HEK293 (cell line): ENCODE data around the gene HNRNPA0.
A peak's percentile ranks its signal among the peaks of the same experiment; 100 is the strongest.
"Not testable (repeated sequence)": the region's sequence is repeated elsewhere in the genome, so short reads cannot be mapped to it uniquely, and the experiment has no call there.

Experiments used
- CTCF ChIA-PET: fragments of 350-600 bp; formaldehyde crosslinking; extraction: SDS; loops from one replicate; lab custom pipeline; 2021; ENCODE audit warnings: antibody characterized with exemption; lab: Yijun Ruan, JAX
- POLR2A ChIA-PET: fragments of 300-600 bp; formaldehyde crosslinking; extraction: SDS; loops from one replicate; lab custom pipeline; 2020; ENCODE audit warnings: antibody characterized with exemption, inconsistent platforms; lab: Yijun Ruan, JAX
- H3K27ac ChIP-seq: fragments of 200-500 bp; sonication (Bioruptor generic); 2 replicates; pipeline ENCODE4 v1.5.1; 2014; ENCODE audit warnings: low read depth, low read length, control low read depth, inconsistent platforms; ENCODE audit errors: extremely low read depth
- H3K36me3 ChIP-seq, 2 experiments: fragments of 200-500 bp in 1 of 2; sonication (Bioruptor generic) in 1 of 2; 1 replicate in 1 of 2; 2 replicates in 1 of 2; pipeline ENCODE4 v1.5.1; 2014 to 2017; ENCODE audit warnings: inconsistent platforms in 2 of 2, low read length in 2 of 2; ENCODE audit not compliant: control insufficient read depth in 2 of 2, insufficient read depth in 1 of 2
- H3K4me1 ChIP-seq: fragments of 200-500 bp; sonication (Bioruptor generic); 2 replicates; pipeline ENCODE4 v1.5.1; 2014; ENCODE audit warnings: mild to moderate bottlenecking, low read length, inconsistent platforms; ENCODE audit not compliant: control insufficient read depth, insufficient read depth
- H3K4me3 ChIP-seq: 2 replicates; pipeline ENCODE4 v1.5.1; 2011; ENCODE audit warnings: low read depth, mild to moderate bottlenecking, control low read depth, low read length, moderate library complexity
- H3K9me3 ChIP-seq: fragments of 200-500 bp; sonication (Bioruptor generic); 2 replicates; pipeline ENCODE4 v1.5.1; 2014; ENCODE audit warnings: low read depth, low read length, inconsistent platforms; ENCODE audit not compliant: control insufficient read depth, insufficient read depth
- GFI1B ChIP-seq: fragments of 450-650 bp; formaldehyde crosslinking; IDR thresholded peaks from 2 replicates; pipeline ENCODE4 v1.5.1; 2016; ENCODE audit warnings: missing biosample characterization, missing genetic modification characterization
- HOXC10 ChIP-seq: sonication (generic); formaldehyde crosslinking; IDR thresholded peaks from 2 replicates; pipeline ENCODE4 v1.8.1; 2023; ENCODE audit warnings: mild to moderate bottlenecking, missing genetic modification reagents
- MEIS1 ChIP-seq: sonication (generic); formaldehyde crosslinking; IDR thresholded peaks from 2 replicates; pipeline ENCODE4 v1.8.1; 2022; ENCODE audit warnings: missing genetic modification reagents, mild to moderate bottlenecking, borderline replicate concordance
- ZFHX2 ChIP-seq: fragments of 450-650 bp; formaldehyde crosslinking; conservative IDR thresholded peaks from 2 replicates; pipeline ENCODE4 v1.5.1; 2016; ENCODE audit warnings: missing biosample characterization, missing genetic modification characterization
- ZNF114 ChIP-seq: fragments of 450-650 bp; formaldehyde crosslinking; IDR thresholded peaks from 2 replicates; pipeline ENCODE4 v1.5.0; 2017; ENCODE audit warnings: missing biosample characterization, missing genetic modification characterization
- ZNF146 ChIP-seq: fragments of 450-650 bp; formaldehyde crosslinking; IDR thresholded peaks from 2 replicates; pipeline ENCODE4 v1.5.1; 2016; ENCODE audit warnings: missing biosample characterization, missing genetic modification characterization
- ZNF214 ChIP-seq: fragments of 450-650 bp; formaldehyde crosslinking; IDR thresholded peaks from 2 replicates; pipeline ENCODE4 v1.5.1; 2017; ENCODE audit warnings: missing biosample characterization, mild to moderate bottlenecking, missing genetic modification characterization, borderline replicate concordance
- ZNF335 ChIP-seq: fragments of 450-650 bp; formaldehyde crosslinking; conservative IDR thresholded peaks from 2 replicates; pipeline ENCODE4 v1.5.1; 2016; ENCODE audit warnings: missing biosample characterization, missing genetic modification characterization
- ZNF501 ChIP-seq: fragments of 450-650 bp; formaldehyde crosslinking; IDR thresholded peaks from 2 replicates; pipeline ENCODE4 v1.5.1; 2016; ENCODE audit warnings: missing biosample characterization, missing genetic modification characterization
- ZNF530 ChIP-seq: fragments of 450-650 bp; formaldehyde crosslinking; IDR thresholded peaks from 2 replicates; pipeline ENCODE4 v1.5.1; 2016; ENCODE audit warnings: low read depth, missing biosample characterization, missing genetic modification characterization
- ZNF548 ChIP-seq: fragments of 450-650 bp; formaldehyde crosslinking; IDR thresholded peaks from 2 replicates; pipeline ENCODE4 v1.5.1; 2016; ENCODE audit warnings: missing biosample characterization, missing genetic modification characterization
- ZNF580 ChIP-seq: fragments of 450-650 bp; formaldehyde crosslinking; IDR thresholded peaks from 2 replicates; pipeline ENCODE4 v1.5.1; 2016; ENCODE audit warnings: missing biosample characterization, missing genetic modification characterization
- ZSCAN16 ChIP-seq: fragments of 450-650 bp; formaldehyde crosslinking; IDR thresholded peaks from 2 replicates; pipeline ENCODE4 v1.5.1; 2016; ENCODE audit warnings: missing biosample characterization, missing genetic modification characterization
- ZSCAN5A ChIP-seq: fragments of 450-650 bp; formaldehyde crosslinking; IDR thresholded peaks from 2 replicates; pipeline ENCODE4 v1.5.1; 2016; ENCODE audit warnings: missing biosample characterization, missing genetic modification characterization
- TF ChIP-seq, protein P1 (sequence below): fragments of 450-650 bp; formaldehyde crosslinking; IDR thresholded peaks from 2 replicates; pipeline ENCODE4 v1.5.1; 2016; ENCODE audit warnings: missing biosample characterization, missing genetic modification characterization
- TF ChIP-seq, protein P2 (sequence below): fragments of 450-650 bp; IDR thresholded peaks from 2 replicates; pipeline ENCODE4 v1.5.1; 2018; ENCODE audit warnings: missing biosample characterization, missing genetic modification characterization

The HNRNPA0 gene

DNA sequence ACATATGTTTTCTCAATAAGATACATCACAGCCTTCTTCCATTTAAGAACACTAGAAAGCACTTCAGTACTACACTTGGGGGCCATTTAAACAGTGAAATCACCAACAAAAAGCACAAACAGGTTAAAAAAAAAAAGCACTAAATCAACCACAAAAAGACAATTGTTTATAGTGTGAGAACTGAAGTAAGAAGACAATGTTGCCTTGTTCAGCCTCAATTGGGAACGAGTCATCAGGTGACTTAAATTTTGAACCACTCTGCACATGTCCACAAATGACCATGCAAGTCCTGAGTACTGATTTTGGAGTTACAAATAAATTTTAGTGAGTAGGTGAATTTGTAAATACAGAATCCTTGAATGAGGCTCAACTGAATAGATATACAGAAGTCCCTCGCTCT, 37.2 kb upstream of the HNRNPA0 start (continued):
- TF ChIP-seq ZSCAN5A (tag by site-specific recombination), result no peak
- no peak for TF ChIP-seq ZNF501 (tag by site-specific recombination)

DNA sequence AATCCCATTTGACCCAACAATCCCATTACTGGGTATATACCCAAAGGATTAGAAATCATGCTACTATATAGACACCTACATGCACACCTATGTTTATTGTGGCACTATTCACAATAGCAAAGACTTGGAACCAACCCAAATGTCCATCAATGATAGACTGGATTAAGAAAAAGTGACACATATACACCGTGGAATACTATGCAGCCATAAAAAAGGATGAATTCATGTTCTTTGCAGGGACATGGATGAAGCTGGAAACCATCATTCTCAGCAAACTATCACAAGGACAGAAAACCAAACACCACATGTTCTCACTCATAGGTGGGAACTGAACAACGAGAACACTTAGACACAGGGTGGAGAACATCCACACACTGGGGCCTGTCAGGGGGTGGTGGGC, 34.4 kb upstream of the HNRNPA0 start:
- TF ChIP-seq, protein P1, sequence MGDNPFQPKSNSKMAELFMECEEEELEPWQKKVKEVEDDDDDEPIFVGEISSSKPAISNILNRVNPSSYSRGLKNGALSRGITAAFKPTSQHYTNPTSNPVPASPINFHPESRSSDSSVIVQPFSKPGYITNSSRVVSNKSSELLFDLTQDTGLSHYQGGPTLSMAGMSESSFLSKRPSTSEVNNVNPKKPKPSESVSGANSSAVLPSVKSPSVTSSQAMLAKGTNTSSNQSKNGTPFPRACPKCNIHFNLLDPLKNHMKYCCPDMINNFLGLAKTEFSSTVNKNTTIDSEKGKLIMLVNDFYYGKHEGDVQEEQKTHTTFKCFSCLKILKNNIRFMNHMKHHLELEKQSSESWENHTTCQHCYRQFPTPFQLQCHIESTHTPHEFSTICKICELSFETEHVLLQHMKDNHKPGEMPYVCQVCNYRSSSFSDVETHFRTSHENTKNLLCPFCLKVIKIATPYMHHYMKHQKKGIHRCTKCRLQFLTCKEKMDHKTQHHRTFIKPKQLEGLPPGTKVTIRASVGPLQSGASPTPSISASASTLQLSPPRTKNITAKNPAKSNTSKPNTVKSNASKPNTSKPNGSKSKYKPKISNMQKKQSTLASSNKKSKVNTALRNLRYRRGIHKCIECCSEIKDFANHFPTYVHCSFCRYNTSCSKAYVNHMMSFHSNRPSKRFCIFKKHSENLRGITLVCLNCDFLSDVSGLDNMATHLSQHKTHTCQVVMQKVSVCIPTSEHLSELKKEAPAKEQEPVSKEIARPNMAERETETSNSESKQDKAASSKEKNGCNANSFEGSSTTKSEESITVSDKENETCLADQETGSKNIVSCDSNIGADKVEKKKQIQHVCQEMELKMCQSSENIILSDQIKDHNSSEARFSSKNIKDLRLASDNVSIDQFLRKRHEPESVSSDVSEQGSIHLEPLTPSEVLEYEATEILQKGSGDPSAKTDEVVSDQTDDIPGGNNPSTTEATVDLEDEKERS (tag by site-specific recombination), result 0 out of 2 replicates have a peak, but pooled peaks have one; percentile 21
- TF ChIP-seq ZNF146 (peak; percentile 94), ZNF580 (0 out of 2 replicates have a peak, but pooled peaks have one; percentile 25)
- H3K27ac ChIP-seq, H3K4me1 ChIP-seq, H3K36me3 ChIP-seq, H3K9me3 ChIP-seq, H3K4me3 ChIP-seq, POLR2A ChIA-PET, CTCF ChIA-PET: not testable (repeated sequence)

DNA sequence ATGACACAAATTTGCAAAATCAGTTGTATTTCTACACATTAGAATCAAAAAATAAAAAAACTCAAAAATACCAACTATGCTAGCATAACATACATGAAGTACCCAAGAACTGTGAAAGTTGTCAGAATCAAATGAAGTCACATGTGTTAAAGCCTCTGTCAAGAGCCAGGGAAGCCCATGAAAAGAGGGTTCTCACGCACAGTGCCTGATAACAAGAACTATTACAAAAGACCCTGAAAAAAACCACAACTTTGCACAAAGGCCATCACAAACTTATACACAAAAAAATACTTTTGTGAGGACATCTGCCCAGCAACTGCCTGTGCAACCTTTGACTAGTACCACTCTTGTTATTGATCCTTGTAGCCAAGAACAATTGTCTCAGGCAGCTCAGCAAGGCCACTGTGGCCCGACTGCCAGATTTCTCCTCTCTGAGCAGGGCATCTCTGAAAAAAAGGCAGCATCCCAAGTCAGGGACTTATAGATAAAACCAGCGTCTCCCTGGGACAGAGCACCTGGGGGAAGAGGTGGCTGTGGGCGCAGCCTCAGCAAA, 28.9 kb upstream of the HNRNPA0 start:
- H3K27ac ChIP-seq, result no peak overlapping the region
- ChIA-PET POLR2A (no interaction called here), CTCF (interaction anchor here (0.5 to 0.7 kb wide), 2 partner anchors 31 to 203 kb away, joined by 3 to 5 read pairs; no protein-coding TSS in a partner anchor)
- no peaks in the 10 kb centered on the region for H3K9me3 ChIP-seq
- no peaks in the 10 kb centered on the region for H3K36me3 ChIP-seq
- H3K4me1 ChIP-seq, result no peaks in the 10 kb centered on the region
- H3K4me3 ChIP-seq, result no peak overlapping the region
- TF ChIP-seq ZNF335 (tag by site-specific recombination) (peak; percentile 38; the same call in 1 of the 2 replicates), ZSCAN16 (tag by site-specific recombination) (no peak)

DNA sequence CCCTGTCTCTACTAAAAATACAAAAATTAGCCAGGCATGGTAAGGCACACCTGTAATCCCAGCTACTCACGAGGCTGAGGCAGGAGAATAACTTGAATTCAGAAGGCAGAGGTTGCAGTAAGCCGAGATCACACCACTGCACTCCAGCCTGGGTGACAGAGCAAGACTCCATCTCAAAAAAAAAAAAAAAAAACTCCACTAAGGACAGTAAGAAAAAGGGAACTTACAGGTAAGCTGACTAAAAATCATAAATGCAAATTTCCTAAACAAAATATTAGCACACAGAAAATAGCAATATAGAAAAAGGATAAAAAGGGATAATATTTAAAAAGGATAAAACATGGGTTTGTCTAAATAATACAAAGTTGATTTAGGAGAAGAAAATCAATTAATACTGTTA, 27.9 kb upstream of the HNRNPA0 start:
- Histone ChIP-seq H3K4me1 (no peaks in the 10 kb centered on the region), H3K36me3 (no peaks in the 10 kb centered on the region), H3K27ac (no peak overlapping the region), H3K9me3 (no peaks in the 10 kb centered on the region), H3K4me3 (no peak overlapping the region)
- CTCF ChIA-PET, result interaction anchor here (0.9 to 5.2 kb wide), 3 partner anchors 286 to 1278 kb away, joined by 3 to 46 read pairs (median 6); no protein-coding TSS in a partner anchor
- TF ChIP-seq, protein P2, sequence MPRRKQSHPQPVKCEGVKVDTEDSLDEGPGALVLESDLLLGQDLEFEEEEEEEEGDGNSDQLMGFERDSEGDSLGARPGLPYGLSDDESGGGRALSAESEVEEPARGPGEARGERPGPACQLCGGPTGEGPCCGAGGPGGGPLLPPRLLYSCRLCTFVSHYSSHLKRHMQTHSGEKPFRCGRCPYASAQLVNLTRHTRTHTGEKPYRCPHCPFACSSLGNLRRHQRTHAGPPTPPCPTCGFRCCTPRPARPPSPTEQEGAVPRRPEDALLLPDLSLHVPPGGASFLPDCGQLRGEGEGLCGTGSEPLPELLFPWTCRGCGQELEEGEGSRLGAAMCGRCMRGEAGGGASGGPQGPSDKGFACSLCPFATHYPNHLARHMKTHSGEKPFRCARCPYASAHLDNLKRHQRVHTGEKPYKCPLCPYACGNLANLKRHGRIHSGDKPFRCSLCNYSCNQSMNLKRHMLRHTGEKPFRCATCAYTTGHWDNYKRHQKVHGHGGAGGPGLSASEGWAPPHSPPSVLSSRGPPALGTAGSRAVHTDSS (tag by site-specific recombination), result no peak
- TF ChIP-seq ZNF548 (tag by site-specific recombination) (no peak), ZFHX2 (tag by site-specific recombination) (no peak), MEIS1 (CRISPR knock-in tag) (no peak), ZNF530 (tag by site-specific recombination) (no peak), ZNF214 (tag by site-specific recombination) (no peak), HOXC10 (no peak), ZNF114 (tag by site-specific recombination) (no peak), GFI1B (no peak)
- POLR2A ChIA-PET, result no interaction called here
